ENCODE data around the gene BPHL.
"Not testable (repeated sequence)": the region's sequence is repeated elsewhere in the genome, so short reads cannot be mapped to it uniquely, and the experiment has no call there.

BPHL gene

DNA sequence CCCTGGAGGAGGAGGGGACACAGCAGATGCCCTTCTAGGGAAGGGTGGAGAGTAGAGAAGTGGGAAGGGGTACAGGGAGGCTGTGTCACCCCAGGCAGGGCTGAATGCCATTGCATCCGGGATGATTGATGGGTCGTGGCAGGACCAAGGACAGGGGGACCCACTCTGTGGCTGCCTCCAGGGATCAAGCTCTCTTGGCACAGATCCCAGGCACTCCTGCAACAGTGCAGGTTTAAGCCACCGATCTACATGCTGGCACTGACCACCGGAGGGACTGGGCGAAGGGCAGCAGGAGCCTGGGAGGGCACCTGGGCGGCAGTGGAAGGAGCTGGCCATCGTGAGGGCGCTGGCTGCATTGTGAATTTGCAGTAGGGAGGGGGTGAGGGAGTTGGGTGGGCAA lies 61.4 kb downstream of the BPHL start:
- not testable (repeated sequence) for DNase-seq (ENCODE audit: low read depth, low spot score)

DNA sequence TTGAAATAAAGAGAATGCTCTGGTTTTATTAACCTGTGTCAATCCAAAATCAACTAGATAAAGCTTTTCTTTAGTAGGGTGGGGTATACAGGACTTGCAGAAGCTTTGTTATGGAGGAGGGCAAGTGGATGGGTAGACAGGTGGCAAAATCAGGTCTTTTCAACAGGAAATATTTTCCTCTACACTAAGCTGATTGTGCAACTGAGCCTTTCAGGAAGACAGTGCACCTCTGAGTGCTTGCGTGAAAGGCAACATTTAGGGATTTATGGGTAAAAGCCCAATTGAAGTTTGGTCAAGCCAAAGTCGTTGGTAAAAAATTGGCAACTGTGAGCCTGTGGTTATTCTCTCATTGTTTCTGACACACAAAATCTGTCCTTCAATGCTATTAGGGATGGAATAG lies 62.6 kb downstream of the BPHL start:
- DNase-seq (ENCODE audit: low read depth, low spot score): no peak

DNA sequence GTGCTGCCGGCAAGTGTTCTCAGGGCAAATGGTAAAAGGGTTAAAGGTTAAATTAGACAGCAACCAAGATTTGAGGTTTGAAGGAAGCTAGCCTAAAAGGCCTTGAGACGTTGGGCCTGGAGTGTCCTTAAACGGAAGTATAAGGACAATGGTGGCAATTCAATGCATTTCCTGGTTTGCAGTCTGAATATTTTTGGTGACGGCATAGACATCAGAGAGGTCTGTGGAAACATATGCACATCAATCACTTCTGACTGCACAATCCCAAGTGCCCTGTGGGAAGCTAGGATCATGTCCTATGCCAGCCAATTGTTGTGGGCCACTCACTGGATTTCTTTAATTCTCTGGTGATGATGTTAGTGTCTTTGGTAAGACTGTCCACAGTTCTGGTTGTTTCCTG lies 64.6 kb downstream of the BPHL start:
- DNase-seq (ENCODE audit: low read depth, low spot score): no peak

DNA sequence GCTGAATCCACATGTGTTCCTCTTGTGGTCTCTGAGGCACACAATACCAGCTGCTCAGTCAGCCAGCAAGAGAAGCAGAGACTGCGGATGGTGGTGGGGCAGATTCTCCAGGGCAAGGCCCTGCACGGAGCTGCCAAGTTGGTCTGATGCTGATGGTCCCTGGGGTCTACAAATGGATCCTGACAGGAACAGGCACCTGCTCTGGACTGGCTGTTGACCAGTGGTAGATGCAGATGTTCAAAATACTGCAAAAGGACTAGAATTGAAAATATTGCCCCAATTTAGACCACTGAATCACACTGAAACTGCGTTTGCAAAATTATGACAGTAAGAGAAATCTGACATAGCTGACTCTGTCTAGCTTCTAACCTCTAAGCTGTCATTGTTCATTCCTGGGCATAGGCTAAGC lies 68.5 kb downstream of the BPHL start:
- DNase-seq (ENCODE audit: low read depth, low spot score): no peak

DNA sequence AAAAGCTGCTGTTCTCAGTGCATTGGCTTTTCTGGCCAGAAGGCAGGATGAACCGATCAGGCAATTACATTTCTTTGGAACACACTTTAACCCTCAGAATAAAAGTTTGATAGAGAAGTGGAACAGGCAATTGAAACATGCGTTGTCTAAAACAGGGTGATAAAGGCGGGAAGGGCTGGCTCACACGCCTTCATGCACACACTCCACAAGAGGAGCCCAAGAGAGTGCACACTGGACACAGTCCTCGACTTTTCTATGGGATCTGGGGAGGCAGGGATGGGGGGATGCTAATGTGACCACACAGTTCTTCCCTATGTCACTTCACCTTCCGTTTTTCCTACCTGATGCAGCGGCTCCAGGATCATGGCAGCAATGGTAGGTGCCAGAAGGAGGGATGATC lies 69.8 kb downstream of the BPHL start:
- no peak for DNase-seq (ENCODE audit: low read depth, low spot score)

DNA sequence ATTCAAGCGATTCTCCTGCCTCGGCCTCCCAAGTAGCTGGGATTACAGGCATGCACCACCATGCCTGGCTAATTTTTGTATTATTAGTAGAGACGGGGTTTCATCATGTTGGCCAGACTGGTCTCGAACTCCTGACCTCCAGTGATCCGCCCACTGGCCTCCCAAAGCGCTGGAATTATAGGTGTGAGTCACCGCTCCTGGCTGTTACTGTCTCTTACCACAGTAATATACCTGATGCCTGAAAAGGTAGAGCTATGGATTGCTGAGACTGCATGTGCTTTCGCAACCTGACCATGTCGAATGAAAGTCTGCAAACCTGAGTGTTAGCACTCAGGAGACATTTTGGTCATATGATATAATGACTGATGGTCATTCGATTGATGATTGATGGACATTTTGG lies 70.7 kb downstream of the BPHL start:
- DNase-seq (ENCODE audit: low read depth, low spot score): not testable (repeated sequence)

DNA sequence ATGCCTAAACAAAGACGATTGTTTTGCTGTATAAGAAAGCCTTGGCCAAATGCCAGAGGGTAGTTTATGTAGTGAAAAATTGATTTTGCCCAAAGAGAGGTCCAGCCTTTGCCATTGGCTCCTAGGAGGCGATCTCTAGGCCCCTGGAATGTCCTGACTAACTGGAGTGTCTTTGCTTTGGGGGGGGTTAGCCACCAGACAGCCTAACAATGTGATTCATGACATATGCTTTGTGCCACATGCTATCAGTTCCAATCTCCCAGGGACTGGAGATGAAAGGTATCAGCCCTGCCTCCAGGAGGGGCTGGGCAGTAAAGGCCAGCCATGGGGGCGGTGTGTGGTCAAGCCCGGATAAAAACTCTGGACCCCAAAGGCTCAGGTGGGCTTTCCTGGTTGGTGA lies 71.5 kb downstream of the BPHL start:
- DNase-seq (ENCODE audit: low read depth, low spot score): no peak

DNA sequence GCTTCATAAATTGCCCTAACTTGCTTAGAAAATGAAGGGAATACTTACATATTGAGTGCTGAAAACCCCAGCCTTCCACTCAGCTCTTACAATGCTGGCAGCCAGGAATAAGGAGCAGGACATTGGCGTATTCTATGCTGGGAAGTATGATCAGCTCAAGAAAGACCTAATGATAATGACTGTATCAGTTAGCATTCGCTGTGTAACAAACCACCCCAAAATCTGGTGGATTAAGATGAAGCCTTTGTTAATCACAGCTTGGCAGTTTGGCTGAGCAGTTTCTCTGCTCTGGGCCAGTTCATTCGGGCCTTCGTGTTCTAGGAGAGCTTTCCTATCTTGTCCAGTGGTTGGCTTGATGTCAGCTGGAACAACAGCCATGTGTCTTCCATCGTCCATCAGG lies 72.3 kb downstream of the BPHL start:
- no peak for DNase-seq (ENCODE audit: low read depth, low spot score)

DNA sequence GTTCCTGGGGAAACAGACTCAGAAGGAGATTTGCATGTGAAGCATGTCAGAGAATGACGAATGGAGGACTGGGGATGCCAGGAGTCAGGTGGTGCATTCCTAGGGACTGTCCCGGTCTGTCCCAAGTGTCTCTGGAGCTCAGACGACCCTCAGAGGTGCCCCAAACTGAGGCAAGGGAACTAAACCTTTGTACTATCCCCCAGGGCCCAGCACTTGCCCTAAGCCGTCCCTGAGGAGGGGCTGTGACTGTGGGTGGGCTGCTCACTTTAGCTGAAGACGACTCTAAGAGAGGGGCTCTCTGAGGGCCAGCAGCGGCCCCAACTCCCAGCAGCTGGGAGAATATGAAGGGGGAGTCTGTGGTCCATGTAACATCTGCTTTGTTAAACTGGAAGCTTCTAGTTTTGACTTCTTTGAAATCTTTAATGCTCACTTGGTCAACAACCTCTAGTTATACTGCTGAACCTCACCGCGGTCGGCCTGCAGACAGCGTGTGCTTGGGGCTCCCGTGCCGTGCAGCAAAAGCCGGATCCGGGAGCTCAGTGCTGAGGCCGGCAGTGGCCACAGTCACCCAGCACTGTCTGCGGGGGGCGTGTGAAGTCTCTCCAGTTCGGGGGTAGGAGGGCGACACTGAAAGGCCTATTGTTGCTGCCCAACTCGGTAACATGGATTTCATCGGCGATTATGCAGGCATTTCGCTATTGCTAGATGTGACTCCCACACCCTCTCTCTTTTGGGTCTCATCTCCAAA lies 74.8 kb downstream of the BPHL start:
- DNase-seq (ENCODE audit: low read depth, low spot score): no peak

DNA sequence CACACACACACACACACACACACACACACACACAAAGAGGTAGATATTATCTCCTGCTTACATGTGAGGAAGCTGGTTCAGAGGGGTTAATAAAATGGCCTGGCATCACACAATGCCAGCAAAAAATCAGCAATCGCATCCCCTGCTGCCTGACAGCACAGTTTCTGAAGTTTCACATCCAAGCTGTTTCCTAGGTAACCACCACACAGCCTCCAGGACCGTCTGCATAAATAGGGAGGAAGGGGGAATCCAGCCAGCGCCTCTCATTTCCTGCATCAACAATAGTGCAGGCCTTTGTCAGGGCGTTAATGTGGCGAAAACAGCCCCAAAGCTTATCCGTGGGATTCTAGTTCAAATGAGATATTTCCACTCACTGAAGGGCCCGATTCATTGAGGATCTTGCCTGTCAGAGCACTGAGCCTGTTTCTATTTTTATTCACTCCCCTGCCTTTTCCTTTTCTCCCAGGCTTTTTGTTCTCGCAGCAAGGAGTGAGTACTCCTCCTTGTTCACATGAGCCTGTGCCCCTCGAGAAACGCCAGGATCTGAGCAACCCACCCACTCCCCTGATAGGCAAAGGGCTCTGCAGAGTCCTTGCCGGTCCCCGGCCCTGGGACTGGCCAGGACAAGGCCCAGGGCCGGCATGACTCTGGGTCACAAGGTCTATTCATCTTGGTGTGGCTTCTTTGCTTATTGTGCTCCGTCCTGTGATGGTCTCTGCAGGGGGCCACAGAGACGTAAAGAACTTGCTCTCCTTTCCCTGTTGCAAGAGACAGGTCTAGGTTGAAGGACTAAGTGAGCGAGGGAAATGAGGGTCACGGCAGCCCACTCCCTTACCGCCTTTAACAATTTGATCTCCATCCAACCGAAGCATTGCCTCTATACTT lies 76.3 kb downstream of the BPHL start:
- DNase-seq (ENCODE audit: low read depth, low spot score): no peak

DNA sequence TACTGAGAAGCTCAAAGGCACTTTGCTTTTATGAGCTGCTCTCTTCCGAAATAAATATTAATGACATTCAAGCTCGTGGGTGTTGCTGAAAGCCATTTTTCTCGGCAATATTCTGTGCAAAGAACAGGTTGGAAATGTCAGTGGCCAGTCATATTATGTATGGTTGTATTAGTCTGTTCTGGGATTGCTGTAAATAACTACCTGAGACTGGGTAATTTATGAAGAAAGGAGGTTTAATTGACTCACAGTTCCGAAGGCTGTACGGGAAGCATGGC lies 76.8 kb downstream of the BPHL start:
- DNase-seq (ENCODE audit: low read depth, low spot score): no peak

DNA sequence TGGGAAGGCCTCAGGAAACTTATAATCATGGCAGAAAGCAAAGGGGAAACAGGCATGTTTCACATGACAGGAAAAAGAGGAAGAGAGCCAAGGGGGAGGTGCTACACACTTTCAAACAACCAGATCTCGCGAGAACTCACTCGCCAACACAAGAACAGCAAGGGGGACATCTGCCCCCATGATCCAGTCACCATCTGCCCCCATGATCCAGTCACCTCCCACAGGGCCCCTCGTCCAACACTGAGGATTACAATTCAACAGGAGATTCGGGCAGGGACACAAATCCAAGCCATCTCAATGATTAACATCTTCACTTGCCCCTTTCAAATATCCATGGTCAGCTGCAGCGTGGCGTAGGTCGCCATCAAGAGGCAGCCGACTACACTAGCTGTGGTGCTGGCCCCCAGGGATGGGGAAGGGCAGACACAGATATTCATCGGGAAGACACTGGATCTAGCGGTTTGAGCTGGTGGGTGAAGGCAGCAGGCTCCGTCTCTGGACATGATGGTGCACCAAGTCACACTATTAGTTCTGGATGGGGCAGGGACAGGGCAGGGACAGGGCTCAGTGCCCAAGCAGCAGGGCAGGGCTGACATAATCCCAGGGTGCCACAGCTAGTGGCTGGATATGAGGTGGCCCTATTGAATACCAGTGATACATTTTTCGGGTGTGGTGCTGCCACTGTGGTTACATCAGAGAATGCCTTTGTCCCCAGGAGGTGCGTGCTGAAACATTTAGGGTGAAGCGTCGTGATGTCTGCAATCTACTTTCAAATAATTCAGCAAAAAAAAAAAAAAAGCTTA lies 77.4 kb downstream of the BPHL start:
- DNase-seq (ENCODE audit: low read depth, low spot score): no peak

DNA sequence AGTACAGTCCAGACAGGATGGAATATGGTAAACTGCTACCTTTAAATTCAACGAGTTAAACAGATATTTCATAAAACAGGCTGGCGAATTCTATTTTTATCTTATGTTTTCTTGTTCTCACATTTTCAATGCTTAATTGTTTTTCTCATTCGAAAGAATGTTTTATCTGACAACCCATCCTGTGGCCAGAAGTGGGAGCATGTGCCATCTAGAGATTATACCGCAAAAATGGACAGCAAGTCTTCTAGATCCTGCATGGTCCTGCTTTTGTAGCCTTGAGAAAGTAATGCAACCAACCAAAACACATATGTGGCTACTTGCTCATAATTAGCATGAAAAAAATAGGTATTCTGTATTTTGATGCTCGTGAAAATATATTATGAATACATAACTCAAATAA lies 78.3 kb downstream of the BPHL start:
- DNase-seq (ENCODE audit: low read depth, low spot score): no peak

DNA sequence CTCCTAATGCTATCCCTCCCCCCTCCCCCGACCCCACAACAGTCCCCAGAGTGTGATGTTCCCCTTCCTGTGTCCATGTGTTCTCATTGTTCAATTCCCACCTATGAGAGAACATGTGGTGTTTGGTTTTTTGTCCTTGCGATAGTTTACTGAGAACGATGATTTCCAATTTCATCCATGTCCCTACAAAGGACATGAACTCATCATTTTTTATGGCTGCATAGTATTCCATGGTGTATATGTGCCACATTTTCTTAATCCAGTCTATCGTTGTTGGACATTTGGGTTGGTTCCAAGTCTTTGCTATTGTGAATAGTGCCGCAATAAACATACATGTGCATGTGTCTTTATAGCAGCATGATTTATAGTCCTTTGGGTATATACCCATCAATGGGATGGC lies 79.2 kb downstream of the BPHL start:
- DNase-seq (ENCODE audit: low read depth, low spot score): not testable (repeated sequence)

DNA sequence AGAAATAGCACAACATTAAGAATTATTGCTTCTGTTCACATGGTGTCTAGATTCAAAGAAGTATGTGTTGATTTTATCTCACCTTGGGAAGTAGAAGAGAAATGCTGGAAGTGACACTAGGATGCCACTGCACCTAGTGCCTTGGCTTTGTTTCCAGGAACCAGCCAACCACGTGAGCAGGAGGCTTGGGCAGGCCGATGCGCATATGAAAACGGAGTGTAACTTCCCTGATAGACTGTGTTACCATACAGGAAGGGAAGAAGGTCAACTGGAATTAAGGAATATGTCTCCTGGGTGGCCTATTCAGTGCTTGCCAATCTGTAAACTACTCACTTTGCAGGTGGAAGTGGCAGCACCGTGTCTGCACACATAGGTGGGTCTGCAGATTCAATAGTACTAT lies 80.9 kb downstream of the BPHL start:
- no peak for DNase-seq (ENCODE audit: low read depth, low spot score)

DNA sequence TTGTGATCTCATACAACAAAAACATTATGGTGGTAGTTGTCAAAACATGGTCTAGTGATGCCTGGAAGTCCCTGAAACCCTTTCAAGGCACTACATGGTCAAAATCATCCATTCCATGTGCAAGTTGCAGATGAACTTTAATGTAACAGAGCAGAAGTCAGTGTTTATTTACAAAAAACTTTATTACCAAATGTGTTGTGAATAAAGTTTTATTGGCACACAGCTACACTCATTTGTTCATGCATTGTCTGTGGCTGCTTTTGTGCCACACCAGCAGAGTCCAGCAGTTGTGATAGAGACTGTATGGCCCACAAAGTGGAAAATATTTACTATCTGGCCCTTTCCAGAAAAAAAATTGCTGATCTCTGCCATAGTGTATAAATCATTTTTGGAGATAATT lies 82.2 kb downstream of the BPHL start:
- DNase-seq (ENCODE audit: low read depth, low spot score): no peak

DNA sequence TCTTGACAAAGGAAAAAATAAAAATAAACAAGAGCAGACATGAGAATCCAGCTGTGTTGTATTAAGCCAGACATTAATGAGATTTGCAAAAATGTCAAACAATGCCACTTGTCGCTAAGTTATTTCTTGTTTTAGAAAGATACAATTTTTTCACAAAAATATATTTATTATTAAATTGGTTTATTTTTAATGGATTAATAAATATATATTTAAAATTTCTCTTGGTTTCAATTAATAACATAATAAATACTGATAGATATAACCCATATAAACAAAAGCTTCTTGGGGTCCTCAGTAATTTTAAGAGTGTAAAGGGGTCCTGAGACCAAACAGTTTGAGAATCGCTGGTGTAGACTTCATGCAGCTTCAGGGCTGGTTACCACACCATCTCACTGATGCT lies 82.9 kb downstream of the BPHL start:
- no peak for DNase-seq (ENCODE audit: low read depth, low spot score)

Data from smooth muscle cell of the brain vasculature (primary cell).